Upper lobe of left lung (tissue), 6 donors: ENCODE results near the gene ENOX1. TPM values are rescaled to one million over a fixed set of nuclear protein-coding genes. Genes with fewer than 3 reads are reported as not detected.

Source experiments
- ATAC-seq, 2 donors: fragments of 200-7000 bp; cut with Tn5 transposase; one replicate each; pipeline ENCODE4 v1.9.1; 2022; ENCODE audit warnings: mild to moderate bottlenecking in 2 of 2, moderate library complexity in 2 of 2; ENCODE audit not compliant: low FRiP score in 2 of 2
- DNase-seq, 2 donors: peaks; one replicate each; pipeline ENCODE4 v3.0.0-alpha.2; 2019 to 2020
- H3K27ac ChIP-seq, 4 donors: fragments of 200-600 bp; sonication (generic); one replicate each; pipeline ENCODE4 v1.5.1; 2016 to 2019
- H3K27me3 ChIP-seq, 4 donors: fragments of 200-600 bp; sonication (generic); one replicate each; pipeline ENCODE4 v1.5.1; 2017 to 2019
- H3K36me3 ChIP-seq, 4 donors: fragments of 200-600 bp; sonication (generic); one replicate each; pipeline ENCODE4 v1.5.1; 2016 to 2019
- H3K4me1 ChIP-seq, 4 donors: fragments of 200-600 bp; sonication (generic); one replicate each; pipeline ENCODE4 v1.5.1; 2018 to 2019
- H3K4me3 ChIP-seq, 4 donors: fragments of 200-600 bp; sonication (generic); one replicate each; pipeline ENCODE4 v1.5.1; 2017 to 2019; ENCODE audit warnings: mild to moderate bottlenecking in 2 of 4, moderate library complexity in 1 of 4
- H3K9me3 ChIP-seq, 4 donors: fragments of 200-600 bp; sonication (generic); one replicate each; pipeline ENCODE4 v1.5.1; 2018 to 2019
- EP300 ChIP-seq, 4 donors: sonication (generic); formaldehyde crosslinking; IDR thresholded peaks; one replicate each; pipeline ENCODE4 v1.5.1; 2017; ENCODE audit warnings: antibody characterized with exemption in 4 of 4, control low read depth in 2 of 4
- POLR2A ChIP-seq, 4 donors: fragments of 450-650 bp; IDR thresholded peaks; one replicate each; pipeline ENCODE4 v1.5.1; 2016 to 2017; ENCODE audit warnings: antibody characterized with exemption in 4 of 4, mild to moderate bottlenecking in 2 of 4
- POLR2AphosphoS5 ChIP-seq, 2 donors: sonication (generic); formaldehyde crosslinking; IDR thresholded peaks; one replicate each; pipeline ENCODE4 v1.5.1; 2017; ENCODE audit warnings: antibody characterized with exemption in 2 of 2
- WGBS, 2 donors: methylation state at CpG; one replicate each; pipeline ENCODE4 v1.1.5; 2017 to 2018; 5-methylcytosine and 5-hydroxymethylcytosine counted together
- total RNA-seq, 6 donors: library from RNA; depleted of rRNA in 4 of 6; stranded (reverse); fragments of >200 nt in 4 of 6; gene quantifications; one replicate each; pipeline versions ENCODE4 v1.1.0 to v1.2.1, GENCODE V29; 2016 to 2021
- TF ChIP-seq, protein P1 (sequence below), 6 experiments: fragments of 450-650 bp in 4 of 6; fragments of 200-600 bp in 2 of 6; sonication (generic) in 2 of 6; IDR thresholded peaks; one replicate each; pipeline ENCODE4 v1.5.1; 2016 to 2019; ENCODE audit warnings: antibody characterized with exemption in 6 of 6
- donor health status: DM: no; HTN: no; CAD: no; lungs with moderate emphysema.
- donor health status: DM: no; HTN: yes; CAD: no; lungs with severe emphysema.

The ENOX1 gene
- total RNA-seq, 6 donors from 2014 or later, result 0.20 to 1.0 (median 0.46) TPM; not detected in 2

GRCh38 chr13:43374621-43375020 lies 412.2 kb downstream of the ENOX1 start:
- TF ChIP-seq POLR2A (IDR thresholded peaks at IDR 0.05) (no peak), EP300 (IDR thresholded peaks at IDR 0.05) (no peak), POLR2AphosphoS5 (IDR thresholded peaks at IDR 0.05) (no peak)
- TF ChIP-seq, protein P1, sequence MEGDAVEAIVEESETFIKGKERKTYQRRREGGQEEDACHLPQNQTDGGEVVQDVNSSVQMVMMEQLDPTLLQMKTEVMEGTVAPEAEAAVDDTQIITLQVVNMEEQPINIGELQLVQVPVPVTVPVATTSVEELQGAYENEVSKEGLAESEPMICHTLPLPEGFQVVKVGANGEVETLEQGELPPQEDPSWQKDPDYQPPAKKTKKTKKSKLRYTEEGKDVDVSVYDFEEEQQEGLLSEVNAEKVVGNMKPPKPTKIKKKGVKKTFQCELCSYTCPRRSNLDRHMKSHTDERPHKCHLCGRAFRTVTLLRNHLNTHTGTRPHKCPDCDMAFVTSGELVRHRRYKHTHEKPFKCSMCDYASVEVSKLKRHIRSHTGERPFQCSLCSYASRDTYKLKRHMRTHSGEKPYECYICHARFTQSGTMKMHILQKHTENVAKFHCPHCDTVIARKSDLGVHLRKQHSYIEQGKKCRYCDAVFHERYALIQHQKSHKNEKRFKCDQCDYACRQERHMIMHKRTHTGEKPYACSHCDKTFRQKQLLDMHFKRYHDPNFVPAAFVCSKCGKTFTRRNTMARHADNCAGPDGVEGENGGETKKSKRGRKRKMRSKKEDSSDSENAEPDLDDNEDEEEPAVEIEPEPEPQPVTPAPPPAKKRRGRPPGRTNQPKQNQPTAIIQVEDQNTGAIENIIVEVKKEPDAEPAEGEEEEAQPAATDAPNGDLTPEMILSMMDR (IDR thresholded peaks at IDR 0.05), result no peak
- Histone ChIP-seq H3K27ac (no peak overlapping the region), H3K4me1 (no peaks in the 10 kb centered on the region), H3K36me3 (no peaks in the 10 kb centered on the region), H3K9me3 (no peaks in the 10 kb centered on the region), H3K4me3 (no peak overlapping the region), H3K27me3 (no peaks in the 10 kb centered on the region)
- WGBS, 2 donors, result 33 to 56% methylated on average over 1 of the region's 1 CpG
- no peak for DNase-seq
- ATAC-seq, result peak in 1 of 2 donors; percentile 74

GRCh38 chr13:43373400-43373799 lies 413.4 kb downstream of the ENOX1 start:
- TF ChIP-seq EP300 (IDR thresholded peaks at IDR 0.05), result no peak
- TF ChIP-seq, protein P1 (IDR thresholded peaks at IDR 0.05), result no peak
- no peak for TF ChIP-seq POLR2AphosphoS5 (IDR thresholded peaks at IDR 0.05)
- no peak for TF ChIP-seq POLR2A (IDR thresholded peaks at IDR 0.05)
- Histone ChIP-seq H3K27ac (no peak overlapping the region), H3K36me3 (no peaks in the 10 kb centered on the region), H3K9me3 (no peaks in the 10 kb centered on the region), H3K27me3 (no peaks in the 10 kb centered on the region), H3K4me1 (peaks cover 0 to 3% (median 2%) of the 10 kb centered on the region in 4 donors), H3K4me3 (no peak overlapping the region)
- ATAC-seq, result no peak
- DNase-seq, result no peak
- WGBS, 2 donors, result 75 to 81% methylated on average over 4 of the region's 4 CpGs

DNA sequence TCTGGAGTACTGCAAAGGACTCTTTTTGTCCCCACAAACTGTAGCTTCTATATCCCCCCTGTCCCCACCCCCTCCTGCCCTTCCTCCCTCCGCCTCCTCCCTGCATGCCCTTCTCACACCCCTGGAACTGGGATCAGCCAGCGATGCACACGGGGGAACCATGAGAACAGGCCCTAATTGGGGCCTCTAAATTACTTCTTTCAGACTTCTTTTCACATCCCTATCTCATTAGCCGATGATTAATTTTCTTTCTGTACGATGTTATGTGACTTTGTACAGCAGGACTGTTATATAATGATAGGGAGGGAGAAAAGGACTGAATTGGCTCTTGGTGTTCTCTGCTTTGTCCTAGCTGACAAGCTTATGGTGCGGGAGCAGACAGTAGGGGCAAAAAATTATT lies 415.9 kb downstream of the ENOX1 start:
- H3K4me1 ChIP-seq, result peaks cover 0 to 7% (median 4%) of the 10 kb centered on the region in 4 donors
- TF ChIP-seq POLR2AphosphoS5 (IDR thresholded peaks at IDR 0.05), result no peak
- no peak for TF ChIP-seq POLR2A (IDR thresholded peaks at IDR 0.05)
- TF ChIP-seq EP300 (IDR thresholded peaks at IDR 0.05), result no peak
- TF ChIP-seq, protein P1 (IDR thresholded peaks at IDR 0.05), result no peak
- 95% methylated on average over 6 of the region's 6 CpGs for WGBS, 2 donors
- DNase-seq (no peak), ATAC-seq (no peak)
- no peak overlapping the region for H3K27ac ChIP-seq
- no peaks in the 10 kb centered on the region for H3K27me3 ChIP-seq
- no peaks in the 10 kb centered on the region for H3K36me3 ChIP-seq
- H3K9me3 ChIP-seq, result no peaks in the 10 kb centered on the region
- H3K4me3 ChIP-seq, result no peak overlapping the region

- H3K4me3 ChIP-seq, result no peak overlapping the region
- peaks cover 3 to 7% (median 6%) of the 10 kb centered on the region in 4 donors for H3K4me1 ChIP-seq
- no peak for ATAC-seq
- no peaks in the 10 kb centered on the region for H3K27me3 ChIP-seq
- H3K36me3 ChIP-seq, result no peaks in the 10 kb centered on the region
- WGBS, 2 donors, result 69 to 70% methylated on average over 4 of the region's 4 CpGs
- TF ChIP-seq EP300 (IDR thresholded peaks at IDR 0.05), result no peak
- TF ChIP-seq POLR2A (IDR thresholded peaks at IDR 0.05), result no peak
- TF ChIP-seq POLR2AphosphoS5 (IDR thresholded peaks at IDR 0.05), result no peak
- TF ChIP-seq, protein P1 (IDR thresholded peaks at IDR 0.05), result no peak
- DNase-seq, result no peak
- no peaks in the 10 kb centered on the region for H3K9me3 ChIP-seq
- no peak overlapping the region for H3K27ac ChIP-seq
Observed at GRCh38 chr13:43369319-43369718, 417.5 kb downstream of the ENOX1 start.

- H3K27me3 ChIP-seq, result no peaks in the 10 kb centered on the region
- 2 to 12% methylated on average over 3 of the region's 3 CpGs for WGBS, 2 donors
- ATAC-seq (no peak), DNase-seq (no peak)
- peaks cover 3 to 7% (median 6%) of the 10 kb centered on the region in 4 donors for H3K4me1 ChIP-seq
- peak overlapping the region in 2 of 4 donors; percentile 22 to 30 for H3K4me3 ChIP-seq
- H3K9me3 ChIP-seq, result no peaks in the 10 kb centered on the region
- H3K36me3 ChIP-seq, result no peaks in the 10 kb centered on the region
- TF ChIP-seq POLR2AphosphoS5 (IDR thresholded peaks at IDR 0.05) (no peak), EP300 (IDR thresholded peaks at IDR 0.05) (no peak), POLR2A (IDR thresholded peaks at IDR 0.05) (no peak)
- TF ChIP-seq, protein P1 (IDR thresholded peaks at IDR 0.05), result no peak
- peak overlapping the region in 1 of 4 donors; percentile 38 for H3K27ac ChIP-seq
Observed at GRCh38 chr13:43368003-43368402, 418.8 kb downstream of the ENOX1 start.
